ENCODE data around the gene SCAF8.

GRCh38 chr6:154765273-154765672, 32.1 kb downstream of the SCAF8 start:
- TF ChIP-seq POLR2A (IDR thresholded peaks at IDR 0.05; ENCODE audit: low read length) = no peak
- no peak for TF ChIP-seq GATA1 (IDR thresholded peaks at IDR 0.05; ENCODE audit: low read depth, low read length)

All from erythroblast (primary cell).